Measurements from ENCODE around the gene NPAS2. TPM values are rescaled to one million over a fixed set of nuclear protein-coding genes. Genes with fewer than 3 reads are reported as not detected.

The NPAS2 gene
- total RNA-seq, 2 donors from 2014 or later: 33.9 to 38.3 TPM

- Histone ChIP-seq H3K27me3 (no peaks in the 10 kb centered on the region), H3K27ac (no peak overlapping the region), H3K4me1 (no peaks in the 10 kb centered on the region), H3K4me3 (no peak overlapping the region), H3K9ac (ENCODE audit: low read depth in 2 of 2, low read length in 2 of 2) (no peak overlapping the region), H3K36me3 (no peaks in the 10 kb centered on the region), H3K9me3 (no peaks in the 10 kb centered on the region)
- no peak for DNase-seq
- intact Hi-C loops (cut with DNase I): no loop called here
- TF ChIP-seq, protein P1, sequence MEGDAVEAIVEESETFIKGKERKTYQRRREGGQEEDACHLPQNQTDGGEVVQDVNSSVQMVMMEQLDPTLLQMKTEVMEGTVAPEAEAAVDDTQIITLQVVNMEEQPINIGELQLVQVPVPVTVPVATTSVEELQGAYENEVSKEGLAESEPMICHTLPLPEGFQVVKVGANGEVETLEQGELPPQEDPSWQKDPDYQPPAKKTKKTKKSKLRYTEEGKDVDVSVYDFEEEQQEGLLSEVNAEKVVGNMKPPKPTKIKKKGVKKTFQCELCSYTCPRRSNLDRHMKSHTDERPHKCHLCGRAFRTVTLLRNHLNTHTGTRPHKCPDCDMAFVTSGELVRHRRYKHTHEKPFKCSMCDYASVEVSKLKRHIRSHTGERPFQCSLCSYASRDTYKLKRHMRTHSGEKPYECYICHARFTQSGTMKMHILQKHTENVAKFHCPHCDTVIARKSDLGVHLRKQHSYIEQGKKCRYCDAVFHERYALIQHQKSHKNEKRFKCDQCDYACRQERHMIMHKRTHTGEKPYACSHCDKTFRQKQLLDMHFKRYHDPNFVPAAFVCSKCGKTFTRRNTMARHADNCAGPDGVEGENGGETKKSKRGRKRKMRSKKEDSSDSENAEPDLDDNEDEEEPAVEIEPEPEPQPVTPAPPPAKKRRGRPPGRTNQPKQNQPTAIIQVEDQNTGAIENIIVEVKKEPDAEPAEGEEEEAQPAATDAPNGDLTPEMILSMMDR (IDR thresholded peaks at IDR 0.05): no peak
Measured at GRCh38 chr2:100824842-100825241, 4.9 kb downstream of the NPAS2 start.

DNA sequence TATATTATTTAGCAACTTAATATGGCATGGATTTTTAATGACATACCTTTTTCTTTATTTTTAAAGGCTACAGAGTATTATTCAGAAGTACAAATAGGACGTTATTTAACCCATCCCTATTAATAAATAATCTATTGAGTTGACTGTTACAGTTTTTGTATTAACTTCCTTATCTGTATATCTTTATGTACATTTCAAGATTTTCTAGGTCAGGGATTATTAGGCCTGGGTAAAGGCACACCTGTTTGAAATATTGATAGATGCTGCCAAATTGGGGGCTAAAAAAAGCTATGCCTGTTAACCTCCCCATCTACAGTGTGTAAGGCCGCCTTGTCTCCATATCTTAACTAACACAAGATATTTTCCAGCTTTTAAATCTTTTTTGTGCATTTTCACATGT, 6.6 kb downstream of the NPAS2 start:
- H3K4me3 ChIP-seq: no peak overlapping the region
- TF ChIP-seq, protein P1 (IDR thresholded peaks at IDR 0.05): no peak
- H3K27ac ChIP-seq: no peak overlapping the region
- intact Hi-C loops (cut with DNase I): no loop called here
- H3K36me3 ChIP-seq: no peaks in the 10 kb centered on the region
- H3K27me3 ChIP-seq: no peaks in the 10 kb centered on the region
- no peak for DNase-seq
- no peaks in the 10 kb centered on the region for H3K9me3 ChIP-seq
- no peaks in the 10 kb centered on the region for H3K4me1 ChIP-seq
- no peak overlapping the region for H3K9ac ChIP-seq (ENCODE audit: low read depth in 2 of 2, low read length in 2 of 2)

DNA sequence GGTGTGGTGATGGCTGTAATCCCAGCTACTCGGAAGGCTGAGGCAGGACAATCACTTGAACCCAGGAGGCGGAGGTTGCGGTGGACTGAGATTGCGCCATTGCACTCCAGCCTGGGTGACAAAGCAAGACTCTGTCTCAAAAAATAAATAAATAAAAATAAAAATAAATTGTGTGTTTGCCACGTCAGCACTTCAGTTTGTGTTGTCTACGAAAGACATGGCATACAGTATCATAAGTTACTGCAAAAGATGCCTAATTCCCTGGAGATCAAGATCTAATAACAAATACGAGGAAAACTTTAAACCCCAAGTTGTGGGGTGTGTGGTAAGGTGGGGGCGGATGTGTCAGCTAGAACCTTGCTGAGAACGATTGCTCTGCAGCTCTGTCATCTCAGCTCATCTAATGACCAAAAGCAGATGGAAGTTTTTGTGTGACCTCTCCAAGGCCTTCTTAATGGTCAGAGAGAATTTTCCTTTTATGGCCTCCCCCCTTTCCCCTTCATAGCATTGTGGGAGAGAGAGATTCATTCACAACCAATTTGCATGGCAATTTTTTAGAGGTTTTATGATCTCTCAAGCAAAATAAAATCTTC, 11.3 kb downstream of the NPAS2 start:
- H3K4me1 ChIP-seq: peaks cover 7% of the 10 kb centered on the region
- no peak overlapping the region for H3K9ac ChIP-seq (ENCODE audit: low read depth in 2 of 2, low read length in 2 of 2)
- no peak overlapping the region for H3K4me3 ChIP-seq
- no peaks in the 10 kb centered on the region for H3K27me3 ChIP-seq
- TF ChIP-seq, protein P1 (IDR thresholded peaks at IDR 0.05): no peak
- H3K36me3 ChIP-seq: no peaks in the 10 kb centered on the region
- no peak for DNase-seq
- intact Hi-C loops (cut with DNase I): no loop called here
- H3K9me3 ChIP-seq: no peaks in the 10 kb centered on the region
- H3K27ac ChIP-seq: no peak overlapping the region

GRCh38 chr2:100831831-100832230, 11.9 kb downstream of the NPAS2 start:
- DNase-seq: no peak
- TF ChIP-seq, protein P1 (IDR thresholded peaks at IDR 0.05): no peak
- Histone ChIP-seq H3K36me3 (no peaks in the 10 kb centered on the region), H3K4me1 (peaks cover 7% of the 10 kb centered on the region), H3K9ac (ENCODE audit: low read depth in 2 of 2, low read length in 2 of 2) (no peak overlapping the region), H3K9me3 (no peaks in the 10 kb centered on the region), H3K27me3 (no peaks in the 10 kb centered on the region), H3K27ac (no peak overlapping the region), H3K4me3 (no peak overlapping the region)
- intact Hi-C loops (cut with DNase I): no loop called here

DNA sequence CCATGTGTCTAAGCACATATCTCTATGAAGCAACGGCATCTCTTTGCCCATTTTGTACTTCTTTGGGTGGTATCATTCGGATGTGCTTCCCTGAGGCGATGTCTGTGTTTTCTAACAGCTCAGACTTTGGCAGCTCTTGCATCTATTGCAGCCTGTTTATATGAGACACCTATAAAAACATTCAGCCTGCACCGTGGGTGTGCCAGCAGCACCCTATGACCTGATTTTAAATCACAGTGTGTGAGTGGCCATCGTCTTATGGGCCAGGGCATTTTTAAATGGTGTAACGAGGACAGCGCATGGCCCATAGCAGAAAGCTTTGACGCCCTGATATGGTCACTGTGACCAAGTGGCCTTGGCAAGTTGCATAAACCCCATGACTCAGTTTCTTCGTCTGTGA, 12.9 kb downstream of the NPAS2 start:
- H3K27ac ChIP-seq: no peak overlapping the region
- no peak for DNase-seq
- H3K9ac ChIP-seq (ENCODE audit: low read depth in 2 of 2, low read length in 2 of 2): no peak overlapping the region

More for the DNA sequence above, 12.9 kb downstream of the NPAS2 start:
- no peaks in the 10 kb centered on the region for H3K36me3 ChIP-seq
- H3K4me3 ChIP-seq: no peak overlapping the region
- peaks cover 7% of the 10 kb centered on the region for H3K4me1 ChIP-seq
- no peaks in the 10 kb centered on the region for H3K27me3 ChIP-seq
- intact Hi-C loops (cut with DNase I): no loop called here
- TF ChIP-seq, protein P1 (IDR thresholded peaks at IDR 0.05): no peak
- no peaks in the 10 kb centered on the region for H3K9me3 ChIP-seq
